HCEC 1CT (cell line): Measurements from ENCODE around the gene USP47.
A peak's percentile ranks its signal among the peaks of the same experiment; 100 is the strongest.

ENCODE experiments used
- DNase-seq: peaks from one replicate; pipeline ENCODE4 v3.0.0-alpha.2; 2017

The USP47 gene

GRCh38 chr11:12005061-12005460, 163.3 kb downstream of the USP47 start:
- DNase-seq: no peak

GRCh38 chr11:12005476-12005875, 163.7 kb downstream of the USP47 start:
- peak; percentile 90 for DNase-seq

GRCh38 chr11:12006552-12007229, 164.9 kb downstream of the USP47 start:
- no peak for DNase-seq

DNA sequence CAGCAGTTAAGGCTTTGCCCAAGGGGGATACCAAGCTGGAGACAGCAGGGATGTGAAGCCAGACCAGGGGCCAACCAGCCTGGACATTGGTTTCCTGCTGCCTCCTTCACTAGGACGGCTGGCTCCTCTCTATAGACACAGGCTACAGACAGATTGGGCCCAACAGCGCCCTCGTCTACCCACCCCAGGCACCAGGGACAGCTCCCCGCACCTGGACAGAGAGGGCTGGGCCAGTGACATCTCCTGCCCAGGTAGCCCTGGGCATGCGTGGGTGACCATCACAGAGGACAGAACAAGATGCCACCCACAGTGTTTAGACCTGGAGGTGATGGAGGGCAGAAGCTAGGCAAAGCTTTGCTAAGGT, 165.4 kb downstream of the USP47 start:
- no peak for DNase-seq

GRCh38 chr11:12007769-12008737, 166.3 kb downstream of the USP47 start, which contains the start of gene DKK3:
TSS of gene DKK3 (minus strand) at chr11:12008626. CDS start at chr11:12008582, 44 bp downstream.
- peak; percentile 30 for DNase-seq
